22Rv1 (cell line): Measurements from ENCODE around the gene ELOVL3.

Experiments
- CTCF ChIP-seq: fragments of 450-650 bp; IDR thresholded peaks from 2 replicates; pipeline ENCODE4 v1.5.1; 2017; ENCODE audit warnings: mild to moderate bottlenecking
- ZFX ChIP-seq: fragments of 450-650 bp; IDR thresholded peaks from 2 replicates; pipeline ENCODE4 v1.6.1; 2017; ENCODE audit warnings: antibody characterized with exemption, borderline replicate concordance

- TF ChIP-seq CTCF (no peak), ZFX (no peak)
Measured at GRCh38 chr10:102269017-102269416, 42.9 kb downstream of the ELOVL3 start.
